NCI-H146 (cell line): ENCODE data around the gene ZCCHC18.
"Not testable (repeated sequence)": the region's sequence is repeated elsewhere in the genome, so short reads cannot be mapped to it uniquely, and the experiment has no call there.

Experiments
- DNase-seq: peaks from one replicate; lab custom pipeline; 2025; lab: John Stamatoyannopoulos, UW

The ZCCHC18 gene

GRCh38 chrX:104112326-104112951 lies at the start of gene ZCCHC18:
Gene ZCCHC18, plus strand, starts transcription at chrX:104112523. Its CDS starts 1,589 bp downstream, at chrX:104114112.
- peak; percentile 85 for DNase-seq

GRCh38 chrX:104062636-104063035 lies 49.7 kb upstream of the ZCCHC18 start:
- DNase-seq: not testable (repeated sequence)

GRCh38 chrX:104075778-104076445 lies 36.4 kb upstream of the ZCCHC18 start, which contains the start of gene TMSB15C:
Gene TMSB15C, minus strand, starts transcription at chrX:104076236.
- DNase-seq: not testable (repeated sequence)

GRCh38 chrX:104077854-104078253 lies 34.5 kb upstream of the ZCCHC18 start:
- DNase-seq: not testable (repeated sequence)

- DNase-seq: no peak
Observed at GRCh38 chrX:104084063-104084462, 28.3 kb upstream of the ZCCHC18 start.

GRCh38 chrX:104084534-104085277 lies 27.6 kb upstream of the ZCCHC18 start:
- DNase-seq: no peak

GRCh38 chrX:104085477-104085876 lies 26.8 kb upstream of the ZCCHC18 start:
- no peak for DNase-seq

- no peak for DNase-seq
Observed at GRCh38 chrX:104085919-104086318, 26.4 kb upstream of the ZCCHC18 start.

GRCh38 chrX:104098151-104098808 lies 14.0 kb upstream of the ZCCHC18 start:
- DNase-seq: peak; percentile 73

GRCh38 chrX:104098919-104099318 lies 13.4 kb upstream of the ZCCHC18 start:
- DNase-seq: no peak

- DNase-seq: no peak
Observed at GRCh38 chrX:104104676-104105075, 7.6 kb upstream of the ZCCHC18 start.

GRCh38 chrX:104105330-104106262 lies 6.7 kb upstream of the ZCCHC18 start:
- DNase-seq: no peak

GRCh38 chrX:104108955-104109354 lies 3.4 kb upstream of the ZCCHC18 start:
- DNase-seq: no peak

- DNase-seq: not testable (repeated sequence)
Observed at GRCh38 chrX:104110491-104111240, 1.7 kb upstream of the ZCCHC18 start.

GRCh38 chrX:104113222-104113965 lies 1.1 kb downstream of the ZCCHC18 start:
- DNase-seq: peak; percentile 66

GRCh38 chrX:104117759-104118158 lies 5.4 kb downstream of the ZCCHC18 start:
- DNase-seq: no peak

GRCh38 chrX:104118765-104119164 lies 6.4 kb downstream of the ZCCHC18 start:
- DNase-seq: peak; percentile 77

GRCh38 chrX:104122829-104123228 lies 10.5 kb downstream of the ZCCHC18 start:
- no peak for DNase-seq

GRCh38 chrX:104126856-104127255 lies 14.5 kb downstream of the ZCCHC18 start:
- DNase-seq: no peak

- DNase-seq: no peak
Observed at GRCh38 chrX:104130808-104131207, 18.5 kb downstream of the ZCCHC18 start.
